Mammary microvascular endothelial cell (primary cell): ENCODE data around the gene PYGM. TPM values are rescaled to one million over a fixed set of nuclear protein-coding genes. Genes with fewer than 3 reads are reported as not detected.

Experiments used
- total RNA-seq: library from RNA; depleted of rRNA; stranded (reverse); fragments of >200 nt; gene quantifications from 2 replicates; pipeline ENCODE4 v1.2.3, GENCODE V29; 2015

Gene PYGM
- total RNA-seq = 0.25 TPM in 1 of 2 replicates, not detected in the other

DNA sequence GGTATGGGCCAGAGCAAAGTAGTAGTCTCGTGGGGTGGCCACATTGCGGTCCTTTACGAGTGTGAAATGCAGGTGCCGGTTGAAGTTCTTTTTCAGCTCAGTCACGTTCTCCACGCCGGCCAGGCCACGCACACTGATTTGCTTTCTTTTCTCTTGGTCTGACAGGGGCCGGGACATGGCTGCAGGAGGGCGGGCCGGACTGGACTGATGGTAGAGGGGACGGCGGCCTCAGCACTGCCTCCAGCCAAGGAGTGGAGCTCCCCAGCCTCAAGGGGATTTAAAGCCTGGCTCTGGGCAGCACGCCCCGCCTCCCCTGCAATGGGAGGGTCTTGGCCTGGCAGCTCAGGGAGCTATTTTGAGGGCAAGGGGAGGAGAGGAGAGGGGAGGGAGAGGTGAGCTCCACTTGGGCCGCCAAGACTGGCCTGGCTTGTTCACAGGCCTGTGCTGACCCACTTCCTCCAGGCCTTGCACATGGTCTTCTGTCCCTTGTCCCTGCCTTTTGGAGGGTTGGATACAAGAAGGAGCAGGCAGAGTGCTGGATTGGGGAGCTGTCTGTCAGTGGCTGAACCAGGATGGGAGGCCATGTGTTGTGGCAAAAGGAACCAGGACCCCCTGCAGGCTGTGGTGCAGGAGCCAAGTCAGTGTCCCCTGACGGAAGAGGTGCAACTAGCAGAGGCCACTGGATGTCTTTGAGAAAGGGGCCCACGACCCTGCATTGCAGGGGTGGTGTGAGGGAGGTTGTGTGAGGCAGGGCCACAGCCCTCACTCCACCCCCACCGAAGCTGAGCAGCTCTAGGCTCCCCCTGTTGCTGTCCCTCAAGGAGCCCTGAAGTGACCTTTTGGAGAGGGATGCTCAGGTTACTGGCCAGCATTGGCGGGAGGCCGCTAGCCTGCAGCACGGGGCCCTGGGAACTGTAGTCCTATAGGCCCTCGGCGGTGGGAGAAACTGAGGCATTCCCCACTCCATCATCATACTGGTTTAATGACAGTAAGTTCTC, at the start of gene PYGM:
Gene PYGM (minus strand): TSS at position 253 of the 998 bp plus-strand sequence. CDS start 76 bp downstream, at position 177.

DNA sequence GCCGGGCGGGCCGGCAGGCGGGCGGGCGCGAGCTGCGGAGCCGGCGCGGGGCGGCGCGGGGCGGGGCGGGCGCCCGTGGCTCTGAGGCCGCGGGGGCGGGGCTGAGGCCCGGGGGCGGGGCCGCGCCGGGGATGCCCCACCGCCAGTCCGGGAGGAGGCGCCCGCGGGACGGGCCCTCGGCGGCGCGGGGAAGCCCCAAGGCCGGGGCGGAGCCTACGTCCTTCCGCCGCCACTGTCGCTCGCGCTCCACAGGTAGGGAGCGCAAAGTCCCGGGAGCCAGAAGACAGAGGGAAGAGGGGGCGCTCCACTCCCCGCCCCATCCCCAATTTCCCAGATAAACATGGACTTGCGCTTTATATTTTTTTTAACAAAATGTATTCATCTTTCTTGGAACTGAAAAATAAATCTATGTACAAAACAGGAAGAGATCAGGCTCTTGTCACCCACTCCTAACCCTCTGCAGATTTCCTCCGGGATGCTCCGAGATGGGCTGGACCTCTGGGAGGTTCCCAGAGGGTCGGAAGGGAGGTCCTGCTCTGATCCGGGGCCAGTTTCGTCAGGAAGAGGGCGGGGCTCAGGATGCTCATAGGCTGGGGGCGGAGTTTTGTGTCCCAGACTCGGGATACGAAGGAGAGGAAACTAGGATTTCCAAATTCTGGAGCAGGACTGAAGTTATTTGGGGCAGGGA, 43.5 kb upstream of the PYGM start, which contains the start of gene MAP4K2:
Gene MAP4K2 (minus strand): TSS at position 57 of the 688 bp plus-strand sequence. CDS start 65 bp downstream, outside the sequence.

DNA sequence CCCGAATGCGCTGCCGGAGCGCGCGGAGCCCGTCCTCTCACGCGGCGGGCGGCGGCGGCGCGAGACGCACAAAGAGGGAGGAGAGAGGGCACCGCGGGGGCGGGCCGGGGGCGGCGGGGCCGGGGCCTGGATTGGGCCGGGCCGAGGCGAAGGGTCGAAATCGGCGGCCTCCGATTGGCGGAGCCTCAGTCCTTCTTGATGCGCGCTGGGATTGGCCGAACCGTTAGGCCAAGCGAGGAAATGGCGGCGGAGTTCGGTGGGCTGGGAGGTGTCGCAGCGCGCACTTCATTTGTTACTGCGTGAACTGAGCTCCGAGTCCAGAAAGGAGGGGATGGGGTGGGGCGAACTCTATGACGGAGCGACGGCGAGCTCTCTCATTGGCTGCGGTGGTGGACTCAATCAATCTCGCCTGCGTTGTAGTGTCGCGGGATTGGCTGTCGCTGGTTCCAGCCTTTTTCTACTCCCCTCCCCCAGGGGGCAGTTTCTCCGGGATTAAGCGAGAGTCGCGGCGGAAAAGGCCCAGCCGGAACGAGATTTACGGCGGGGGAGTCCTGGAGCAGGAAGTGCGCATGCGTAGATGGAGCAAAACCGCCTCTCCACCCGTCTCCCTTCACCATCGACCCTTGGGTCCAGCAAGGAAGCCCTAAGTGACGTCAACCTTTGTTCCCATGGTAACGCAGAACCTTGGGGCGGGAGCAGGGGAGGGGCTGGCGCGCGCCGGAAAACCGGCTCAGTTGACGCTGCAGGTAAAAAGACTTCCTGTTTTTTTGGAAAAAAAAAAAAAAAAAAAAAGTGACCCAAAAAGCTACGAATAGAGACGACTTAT, 18.9 kb upstream of the PYGM start, which contains the start of gene SF1:
Gene SF1 (minus strand): TSS at position 70 of the 826 bp plus-strand sequence. CDS start 150 bp downstream, outside the sequence.

DNA sequence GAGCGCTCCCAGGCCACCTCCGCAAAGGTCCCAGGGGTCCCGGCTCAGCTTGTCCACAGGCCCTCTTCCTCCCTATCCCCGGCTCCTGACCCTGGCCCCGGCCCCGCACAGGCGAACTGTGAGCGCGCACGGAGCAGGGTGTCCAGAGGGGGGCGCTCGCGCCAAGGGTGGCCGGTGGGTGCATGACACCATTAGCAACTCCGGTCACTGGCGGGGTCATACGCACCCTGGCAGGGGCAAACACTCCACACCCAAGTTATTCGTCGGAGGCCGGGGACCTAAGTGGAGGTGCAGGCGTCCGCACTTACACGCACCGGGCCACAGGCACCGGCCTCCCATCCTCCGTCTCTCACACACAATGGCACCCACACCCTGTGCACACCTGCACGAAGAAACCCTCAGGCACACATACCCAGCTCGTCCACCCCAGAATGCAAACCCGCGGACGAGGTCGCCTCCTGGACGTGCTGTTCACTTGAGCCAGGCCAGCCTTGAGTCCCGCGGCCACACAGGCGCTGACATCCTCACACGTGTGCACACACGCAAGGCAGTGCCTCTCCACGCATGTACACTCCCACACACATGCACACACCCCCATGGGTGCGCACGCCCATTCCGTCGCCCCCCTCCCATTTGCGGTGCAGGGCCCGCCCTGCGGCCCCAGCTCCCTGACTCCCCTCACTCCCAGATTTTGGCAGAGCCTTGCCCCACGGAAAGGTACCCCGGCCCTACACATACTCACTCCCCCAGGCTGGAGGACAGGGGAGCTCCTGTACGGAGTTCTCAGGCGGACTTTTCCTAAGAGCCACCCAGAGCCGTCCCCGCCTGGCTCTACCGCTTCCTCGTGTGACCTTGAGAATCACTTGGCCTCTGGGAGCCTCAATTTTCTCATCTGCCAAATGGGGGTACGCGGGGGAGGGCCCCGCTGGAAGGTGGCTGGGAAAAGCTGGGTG, 15.9 kb downstream of the PYGM start, which contains the start of gene RASGRP2:
Gene RASGRP2 (minus strand): TSS at position 552 of the 953 bp plus-strand sequence. CDS start 1,276 bp downstream, outside the sequence.

DNA sequence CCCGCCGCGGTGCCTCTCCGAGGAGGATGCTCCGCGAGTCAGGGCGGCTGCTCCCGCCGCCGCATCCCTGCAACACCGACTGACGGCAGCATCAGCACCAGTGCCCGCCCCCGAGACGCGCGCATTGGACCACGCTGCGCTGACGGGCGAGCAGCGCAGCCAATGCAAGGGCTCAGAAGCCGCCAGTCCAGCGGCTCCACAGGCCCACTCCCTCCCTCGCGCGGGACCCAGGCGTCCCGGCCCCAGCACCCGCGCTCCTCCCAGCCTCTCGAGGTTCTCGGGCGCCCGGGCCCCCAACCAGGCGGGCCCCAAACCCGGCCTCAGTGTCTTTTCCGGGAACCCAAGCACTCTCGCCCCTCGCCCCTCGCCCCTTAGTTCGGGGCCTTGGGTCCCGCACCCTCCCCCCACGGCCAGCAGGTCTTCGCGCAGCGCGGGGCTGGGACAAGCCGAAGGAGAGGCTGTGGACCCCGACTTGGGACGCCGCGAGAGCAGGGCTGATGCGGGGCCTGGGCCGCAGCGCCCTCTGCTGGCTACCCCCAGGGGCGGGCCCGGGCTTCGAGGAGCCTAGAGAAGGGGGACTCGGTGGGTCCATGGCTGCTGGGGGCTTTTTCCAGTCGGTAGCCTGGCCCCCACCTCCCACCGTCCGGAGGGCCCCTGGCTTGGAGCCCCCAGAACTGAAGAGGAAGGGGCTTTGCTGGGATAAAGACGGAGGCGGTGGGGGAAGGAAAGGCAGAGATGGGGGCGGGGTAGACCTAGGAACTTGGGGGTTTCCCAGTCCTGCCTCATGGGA, 36.5 kb downstream of the PYGM start, which contains the start of gene NRXN2:
Gene NRXN2 (minus strand): TSS at position 81 of the 790 bp plus-strand sequence. CDS start 9,498 bp downstream, outside the sequence.

Other genes starting within 250 kb of the PYGM start
- not detected in 2 replicates for gene SLC22A11, start 204.0 kb downstream of the PYGM start, total RNA-seq
- not detected in 2 replicates for gene SLC22A12, start 168.8 kb downstream of the PYGM start, total RNA-seq
- gene NRXN2, start 36.8 kb downstream of the PYGM start, total RNA-seq = not detected in 2 replicates
- gene RASGRP2, start 15.8 kb downstream of the PYGM start, total RNA-seq = 1.6 TPM in 1 of 2 replicates, not detected in the other
- 153 and 156 TPM in 2 replicates for gene SF1, start 18.6 kb upstream of the PYGM start, total RNA-seq
- gene MAP4K2, start 43.2 kb upstream of the PYGM start, total RNA-seq = 32.2 and 41.7 TPM in 2 replicates
- 19.1 and 22.2 TPM in 2 replicates for gene MEN1, start 50.6 kb upstream of the PYGM start, total RNA-seq
- 0.33 and 0.49 TPM in 2 replicates for gene CDC42BPG, start 84.7 kb upstream of the PYGM start, total RNA-seq
- gene EHD1, start 118.6 kb upstream of the PYGM start, total RNA-seq = 84.5 and 91.1 TPM in 2 replicates
- gene ATG2A, start 157.2 kb upstream of the PYGM start, total RNA-seq = 22.2 and 27.4 TPM in 2 replicates
- 23.6 and 27.2 TPM in 2 replicates for gene PPP2R5B, start 164.7 kb upstream of the PYGM start, total RNA-seq
- gene GPHA2, start 175.9 kb upstream of the PYGM start, total RNA-seq = not detected in 2 replicates
- not detected in 2 replicates for gene MAJIN, start 212.1 kb upstream of the PYGM start, total RNA-seq
- 4.4 and 7.9 TPM in 2 replicates for gene BATF2, start 237.0 kb upstream of the PYGM start, total RNA-seq